ENCODE measurements around the gene PLA2G4D.
A peak's percentile ranks its signal among the peaks of the same experiment; 100 is the strongest.

PLA2G4D gene

GRCh38 chr15:42094512-42094963, at the start of gene PLA2G4D:
TSS of gene PLA2G4D (minus strand) at chr15:42094562. CDS start at chr15:42094459, 103 bp downstream.
- no peak for DNase-seq

DNA sequence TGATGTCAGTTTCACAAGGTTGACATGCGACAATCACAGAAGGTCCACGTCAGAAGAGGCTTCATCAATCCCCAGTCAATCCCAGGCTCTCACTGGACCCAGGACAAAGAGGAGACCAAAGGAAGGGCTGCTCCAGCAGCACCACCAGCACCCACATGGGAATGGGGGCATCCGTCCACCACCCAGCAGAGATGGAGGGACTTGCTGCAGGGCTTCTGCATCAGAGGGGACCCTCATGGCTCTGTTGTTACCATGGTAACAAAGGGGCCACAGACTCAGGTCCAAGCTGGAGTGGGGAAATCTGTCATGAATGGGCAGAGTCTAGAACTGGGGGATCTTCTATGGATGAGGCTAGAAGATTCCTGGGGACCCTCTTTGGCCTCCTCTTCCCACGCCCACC, 49.0 kb upstream of the PLA2G4D start:
- no peak for DNase-seq

GRCh38 chr15:42141795-42142667, 47.7 kb upstream of the PLA2G4D start:
- DNase-seq = no peak

GRCh38 chr15:42141246-42141645, 46.9 kb upstream of the PLA2G4D start:
- DNase-seq = no peak

DNA sequence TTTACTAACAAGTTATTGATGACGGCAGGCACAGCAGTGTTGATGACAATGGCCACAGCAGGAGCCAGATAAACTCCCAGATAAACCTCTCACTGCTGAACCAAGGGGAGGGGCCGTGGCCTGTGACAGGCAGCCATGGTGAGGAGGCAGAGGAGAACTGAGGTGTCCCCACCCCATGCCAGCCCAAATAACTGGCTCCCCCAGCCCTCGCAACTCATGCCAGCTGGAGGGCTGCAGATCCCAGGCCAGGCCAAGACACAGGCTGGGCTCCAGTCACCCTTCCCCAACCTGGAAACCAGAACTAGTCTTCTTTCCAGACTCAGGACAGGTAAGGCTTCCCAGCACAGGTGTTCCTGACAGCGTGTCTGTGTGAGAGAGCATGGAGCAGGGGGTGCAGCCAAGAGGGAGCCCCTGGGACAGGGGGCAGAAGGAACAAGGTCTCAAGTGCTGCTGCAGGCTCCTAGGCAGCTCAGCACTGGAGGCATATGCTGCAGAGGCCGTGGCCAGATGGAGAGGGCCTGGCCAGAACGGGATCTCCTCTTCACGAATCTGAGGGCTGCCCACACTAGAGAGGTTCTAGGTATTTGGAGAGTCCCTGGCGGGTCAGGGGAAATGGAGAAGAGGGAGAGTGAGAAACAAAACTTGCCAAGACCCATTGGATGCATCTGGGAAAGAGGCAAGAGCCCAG, 46.2 kb upstream of the PLA2G4D start:
- no peak for DNase-seq

DNA sequence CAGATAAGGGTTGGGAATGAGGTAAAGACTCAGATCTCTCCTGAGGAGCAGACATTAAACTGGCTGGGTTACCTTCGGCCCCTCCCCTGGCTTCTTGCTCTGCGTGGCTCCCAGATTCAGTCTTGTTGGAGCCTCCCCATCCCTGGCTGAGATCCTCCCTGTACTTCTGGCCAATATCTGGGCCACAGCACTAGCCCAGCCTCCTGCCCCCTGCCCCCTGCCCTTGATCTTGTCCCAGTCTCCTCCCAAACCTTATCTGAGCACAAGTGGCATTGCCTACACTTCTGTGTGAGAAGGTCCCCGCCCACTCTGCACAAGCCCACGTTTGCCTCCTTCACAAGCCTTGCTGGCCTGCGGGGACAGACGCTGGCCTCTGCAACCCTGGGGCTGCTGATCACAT, 45.2 kb upstream of the PLA2G4D start:
- no peak for DNase-seq

DNA sequence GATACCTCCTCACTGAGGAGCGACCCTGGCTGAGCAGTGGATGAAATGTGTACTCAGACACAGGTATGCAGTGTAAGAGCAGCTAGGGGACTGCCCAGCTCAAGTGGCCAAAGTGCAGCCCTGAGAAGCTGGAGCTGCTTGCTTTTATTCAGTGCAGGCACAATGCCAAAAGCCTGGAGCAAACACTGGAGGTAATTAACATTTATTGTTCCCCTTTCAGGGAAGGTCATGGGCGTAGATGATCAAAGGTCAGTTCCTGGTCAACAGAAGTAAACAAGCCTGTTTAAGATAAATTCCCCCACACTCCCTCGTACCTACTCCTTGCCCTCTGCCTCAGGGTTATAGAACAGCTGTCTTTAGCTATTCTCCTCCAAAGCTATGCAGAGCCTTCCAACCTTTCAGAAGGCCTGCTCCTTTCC, 44.6 kb upstream of the PLA2G4D start:
- DNase-seq = no peak

DNA sequence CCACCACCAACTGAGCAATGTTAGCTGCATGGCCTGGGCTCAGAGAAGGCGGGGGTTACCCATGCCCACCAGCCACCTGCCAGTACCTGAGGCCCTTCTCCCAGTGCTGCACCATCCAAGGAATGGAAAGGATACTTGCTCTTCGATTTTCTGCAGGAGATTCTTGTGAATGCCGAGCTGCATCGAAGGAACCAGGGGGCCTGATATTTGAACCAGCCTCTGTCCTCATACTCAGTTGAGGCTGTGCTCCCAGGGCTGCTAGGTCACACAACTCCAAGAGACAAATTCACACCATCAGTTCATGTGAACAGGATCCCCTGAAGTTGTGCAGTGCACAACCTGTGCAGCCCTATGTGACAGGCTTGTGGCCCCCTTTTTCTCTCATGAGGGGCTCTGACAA, 44.0 kb upstream of the PLA2G4D start:
- no peak for DNase-seq

DNA sequence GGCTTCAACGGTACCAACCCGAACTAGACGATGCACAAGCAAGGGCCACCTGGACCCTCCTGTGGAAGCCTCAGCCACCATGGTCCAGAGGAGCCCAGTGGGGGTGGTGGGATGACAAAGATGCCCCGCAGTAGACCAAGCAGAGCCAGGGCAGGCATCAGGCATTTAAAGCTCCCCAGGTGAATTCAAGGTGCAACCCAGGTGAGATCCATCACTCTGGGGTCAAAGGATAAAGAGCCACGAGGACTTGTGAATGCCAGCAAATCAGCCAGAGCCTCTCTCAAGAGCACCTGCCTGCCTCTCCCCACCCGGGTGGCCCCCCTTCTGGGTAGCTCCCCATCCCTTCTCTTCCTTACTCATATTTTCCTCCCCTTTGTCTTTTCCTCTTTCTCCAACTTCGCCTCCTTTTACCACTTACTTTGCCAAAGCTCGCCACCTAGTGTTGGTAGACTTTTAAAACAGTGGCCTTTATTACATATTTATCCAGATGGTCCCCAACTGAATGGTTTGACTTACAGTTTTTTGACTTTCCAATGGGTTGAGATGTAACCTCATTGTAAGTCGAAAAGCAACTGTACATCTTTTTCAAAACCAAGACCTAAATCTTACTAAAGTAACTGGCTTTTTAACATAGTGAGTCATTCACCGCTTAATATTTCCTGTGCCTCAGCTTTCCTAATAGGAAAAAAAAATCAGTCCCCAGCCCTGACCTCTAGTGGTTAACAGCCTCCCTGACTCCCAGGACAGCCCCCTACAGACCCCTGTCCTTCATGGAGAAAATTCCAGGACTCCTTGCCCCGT, 43.3 kb upstream of the PLA2G4D start:
- no peak for DNase-seq

- DNase-seq = no peak
Measured at GRCh38 chr15:42136513-42136912, 42.2 kb upstream of the PLA2G4D start.

DNA sequence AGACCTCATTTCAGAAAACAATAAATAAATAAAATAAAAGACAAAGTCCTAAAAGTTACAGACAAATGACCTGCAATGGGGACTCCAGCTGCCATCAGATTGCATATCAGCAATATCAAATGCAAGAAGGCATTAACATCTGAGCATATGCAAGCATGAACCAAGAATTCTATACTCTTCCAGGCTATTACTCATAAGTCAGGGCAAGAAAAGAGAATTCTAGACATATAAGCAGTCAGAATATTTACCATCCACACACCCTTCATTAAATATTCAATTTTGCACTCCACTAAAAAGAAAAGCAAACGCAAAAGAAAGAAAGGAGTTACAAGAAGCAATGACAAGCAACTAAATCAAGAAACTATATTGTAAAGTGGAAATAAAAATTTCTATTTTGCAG, 41.0 kb upstream of the PLA2G4D start:
- DNase-seq = no peak

- DNase-seq = no peak
Measured at GRCh38 chr15:42134617-42135245, 40.4 kb upstream of the PLA2G4D start.

DNA sequence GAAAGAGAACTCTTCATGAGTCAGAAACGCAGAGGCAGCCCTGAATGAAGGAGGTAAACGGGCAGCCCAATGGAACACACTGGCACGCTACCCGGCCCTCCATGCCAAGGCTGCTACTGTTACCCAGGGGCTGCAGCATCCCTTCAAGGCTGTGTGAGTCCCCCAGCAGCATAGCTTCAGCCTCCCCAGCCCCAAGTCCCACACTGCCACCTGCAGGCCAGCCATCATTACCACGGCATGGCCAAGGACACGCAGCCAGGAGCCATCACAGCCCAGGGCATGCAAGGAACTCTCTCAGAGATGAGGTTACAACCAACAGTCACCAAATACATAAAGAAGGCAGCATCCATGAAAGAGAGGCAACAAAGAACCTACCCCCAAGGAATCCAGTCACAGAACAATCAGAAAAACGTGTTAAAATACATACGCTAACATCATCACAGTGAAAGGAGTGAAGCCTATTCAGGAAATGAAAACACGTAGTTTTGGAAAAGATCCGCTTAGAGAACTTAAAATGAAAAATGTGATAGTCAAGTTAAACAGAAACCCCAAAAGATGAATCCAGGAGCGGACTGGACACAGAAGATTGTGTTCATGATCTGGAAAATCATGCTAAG, 39.6 kb upstream of the PLA2G4D start:
- peak; percentile 54 for DNase-seq

GRCh38 chr15:42133356-42133755, 39.0 kb upstream of the PLA2G4D start:
- DNase-seq = no peak

DNA sequence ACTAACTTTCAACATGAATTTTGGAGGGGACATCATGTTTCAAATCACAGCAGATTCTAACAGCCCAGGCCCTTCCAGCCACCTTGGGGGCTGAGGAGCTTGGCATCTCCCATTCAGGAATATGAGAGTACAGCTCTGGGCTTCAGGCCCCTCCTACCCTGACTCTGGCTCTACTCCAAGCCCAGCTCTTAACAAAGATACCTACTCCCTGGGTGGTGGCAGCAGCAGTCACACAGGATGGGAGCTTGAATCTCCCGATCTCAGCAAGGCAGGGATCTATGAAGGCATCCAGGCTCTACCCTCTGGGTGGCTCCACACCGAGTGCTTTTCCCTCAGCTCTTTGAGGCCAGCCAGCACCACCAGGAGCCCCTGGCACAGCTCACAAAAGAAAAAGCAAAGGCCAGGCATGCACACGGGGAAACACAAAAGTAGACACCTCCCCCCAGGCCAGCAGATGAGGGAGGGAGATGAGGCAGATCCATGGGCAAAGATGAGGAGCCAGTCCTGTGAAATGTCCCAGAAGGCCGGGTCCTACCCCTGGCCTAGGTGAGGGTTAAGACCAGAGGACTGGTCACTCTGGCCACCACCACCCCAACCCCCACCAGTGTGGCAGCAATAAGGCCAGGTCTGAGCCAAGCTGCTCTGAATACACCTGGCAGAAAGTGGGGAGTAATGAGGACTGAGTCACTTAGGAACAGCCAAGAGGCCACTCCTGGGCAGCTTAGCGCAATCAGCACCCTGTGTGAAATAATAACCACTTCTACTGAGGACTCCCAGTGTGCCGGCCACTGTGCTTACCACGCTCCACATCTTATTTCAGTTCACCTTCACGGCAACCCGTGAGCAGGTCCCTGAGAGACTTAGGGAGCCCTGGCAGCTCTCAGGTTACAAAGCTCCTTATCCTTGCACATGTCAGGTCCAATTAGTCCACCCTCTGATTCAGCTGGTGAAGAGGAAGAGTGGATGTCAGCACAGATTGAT, 37.8 kb upstream of the PLA2G4D start:
- no peak for DNase-seq

DNA sequence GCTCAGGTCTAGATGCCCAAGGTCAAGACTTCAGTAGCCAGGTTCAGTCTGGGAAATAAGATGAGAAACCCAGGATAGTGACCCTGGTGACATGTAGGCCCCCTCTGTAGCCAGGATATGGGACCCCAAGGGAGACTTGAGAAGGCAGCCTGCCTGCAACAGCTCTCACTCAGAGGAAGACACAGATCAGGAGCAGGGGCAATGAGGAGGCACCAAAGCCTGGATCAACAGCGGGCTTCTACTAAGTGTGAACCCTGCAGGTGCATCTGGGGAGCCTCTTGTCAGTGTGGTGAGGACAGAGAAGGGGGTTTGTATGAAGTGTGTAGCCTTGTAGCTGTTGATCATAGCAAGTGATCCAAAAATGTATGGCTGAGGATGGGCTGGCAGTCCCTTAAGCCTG, 36.6 kb upstream of the PLA2G4D start:
- no peak for DNase-seq

DNA sequence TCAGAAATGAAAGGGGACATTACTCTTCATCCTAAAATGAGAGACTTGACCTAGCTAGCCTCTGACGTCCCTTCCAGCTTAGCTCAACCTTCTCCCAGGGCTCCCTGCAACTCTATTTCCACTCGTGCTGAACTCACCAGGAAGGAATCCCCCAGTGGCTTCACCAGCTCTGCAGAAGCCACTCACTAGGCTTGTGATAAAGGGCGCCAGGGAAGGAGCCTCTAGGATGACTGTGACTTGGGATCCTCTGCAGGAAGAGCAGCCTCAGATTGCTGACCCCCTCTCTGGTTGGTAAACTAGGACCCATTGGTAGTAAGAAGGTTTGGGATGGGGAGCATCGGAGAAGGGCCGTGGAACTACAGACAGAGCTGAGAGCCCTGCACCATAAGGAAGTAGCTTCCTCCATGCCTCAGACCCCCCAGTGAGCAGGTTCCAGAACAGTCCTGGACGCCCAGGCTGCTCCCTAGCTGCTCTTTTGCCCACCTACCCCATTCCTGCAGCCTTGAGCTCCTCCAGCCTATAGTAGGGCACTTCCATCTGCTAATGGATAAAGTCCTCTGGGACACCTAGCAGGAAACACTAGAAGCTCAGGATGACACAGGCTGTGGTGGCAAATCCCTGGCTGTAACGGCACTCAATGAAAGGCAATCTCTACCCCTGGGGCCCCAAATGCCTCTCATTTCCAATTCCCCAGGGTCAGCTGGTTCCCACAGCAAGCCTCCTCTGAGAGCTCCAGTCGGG, 36.1 kb upstream of the PLA2G4D start:
- no peak for DNase-seq

DNA sequence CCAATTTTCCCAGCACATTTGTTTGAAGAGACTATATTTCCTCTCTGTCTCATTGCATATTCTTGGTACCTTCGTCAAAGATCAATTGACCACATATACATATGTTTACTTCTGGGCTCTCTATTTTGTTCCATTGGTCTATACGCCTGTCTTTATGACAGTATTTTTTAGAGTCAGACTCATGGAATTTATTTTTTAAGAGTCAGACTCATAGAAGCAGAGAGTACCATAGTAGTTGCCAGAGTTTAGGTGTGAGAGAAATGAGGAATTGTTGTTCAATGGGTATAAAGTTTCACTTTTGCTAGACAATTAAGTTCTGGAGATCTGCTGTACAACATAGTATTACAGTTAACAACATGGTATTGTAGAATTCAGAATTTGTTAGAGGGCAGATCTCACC, 35.0 kb upstream of the PLA2G4D start:
- no peak for DNase-seq

GRCh38 chr15:42128476-42128875, 34.1 kb upstream of the PLA2G4D start:
- DNase-seq = no peak

DNA sequence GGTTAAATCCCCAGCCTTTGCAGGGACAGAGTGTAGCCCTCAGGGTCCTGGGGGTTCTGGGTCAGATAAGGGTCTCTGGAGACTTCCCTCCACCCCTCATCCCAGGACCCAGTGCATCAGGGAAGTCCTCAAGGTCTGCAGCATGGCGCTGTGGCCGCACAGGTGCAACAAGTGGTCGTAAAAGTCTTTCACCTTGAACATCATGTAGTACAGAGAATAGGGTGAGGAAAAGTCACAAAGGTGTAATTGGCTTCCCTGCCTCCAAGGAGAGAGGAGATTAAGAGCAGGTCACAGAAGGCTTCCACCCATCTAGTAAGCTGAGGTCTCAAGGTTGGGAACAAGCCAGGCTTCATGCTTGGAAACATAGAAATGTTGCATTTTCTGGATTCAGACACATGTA, 29.2 kb upstream of the PLA2G4D start:
- DNase-seq = no peak

Data from activated naive CD4-positive, alpha-beta T cell treated with Interleukin-2 at 50 U/mL for 16 hours (primary cell).